ENCODE measurements around the gene ZNF277.

Gene ZNF277

DNA sequence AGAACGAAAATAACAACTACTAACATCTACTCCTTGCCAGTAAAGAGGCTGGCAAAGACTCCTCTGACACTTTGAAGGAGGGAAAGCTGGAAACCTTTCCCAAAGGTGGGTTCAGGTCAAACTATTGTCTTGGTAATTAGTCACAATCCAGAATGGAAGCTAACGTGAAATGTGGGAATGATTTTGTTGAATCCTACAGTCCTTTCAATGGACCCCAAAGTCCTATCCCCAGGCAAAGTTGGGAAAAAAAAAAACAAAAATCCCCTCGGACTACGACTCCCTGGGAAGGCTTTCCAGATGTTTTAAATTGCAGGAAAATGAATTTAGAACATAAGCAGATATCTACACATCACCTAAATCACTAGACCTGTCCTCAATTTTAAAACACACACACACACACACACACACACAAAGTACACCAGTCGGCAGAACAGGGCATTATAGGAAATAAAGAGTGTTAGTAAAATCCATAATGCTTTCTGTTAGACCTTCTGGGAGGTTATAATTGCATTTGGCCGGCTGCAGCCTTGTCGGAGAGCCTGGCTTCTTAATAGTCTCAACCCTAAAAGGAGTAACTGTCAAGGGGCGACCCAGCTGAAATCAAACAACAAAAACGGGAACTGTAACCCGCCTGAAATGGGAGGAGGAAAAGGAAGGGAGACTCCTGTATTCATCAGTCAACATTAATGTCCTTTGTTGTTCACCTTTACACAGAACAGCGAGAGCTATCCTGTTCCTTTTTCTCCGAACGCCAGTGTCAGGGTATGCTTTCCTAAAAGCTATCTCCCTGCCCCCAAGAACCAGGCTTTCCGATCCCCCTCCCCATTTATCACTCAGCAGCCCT, 1.8 kb upstream of the ZNF277 start:
- no peaks in the 10 kb centered on the region for H3K36me3 ChIP-seq (ENCODE audit: control insufficient read depth, insufficient read depth, low read length)
- H3K9ac ChIP-seq (ENCODE audit: low read length), result peak overlapping the region; percentile 66
- peaks cover 27% of the 10 kb centered on the region for H3K27me3 ChIP-seq (ENCODE audit: control insufficient read depth, insufficient read depth, low read length)
- peaks cover 10% of the 10 kb centered on the region for H3K4me1 ChIP-seq (ENCODE audit: control insufficient read depth, insufficient read depth, low read length)
- H3K9me3 ChIP-seq (ENCODE audit: control insufficient read depth, low read length), result no peaks in the 10 kb centered on the region
- peak overlapping the region; percentile 74 for H3K4me3 ChIP-seq (ENCODE audit: low read length)

DNA sequence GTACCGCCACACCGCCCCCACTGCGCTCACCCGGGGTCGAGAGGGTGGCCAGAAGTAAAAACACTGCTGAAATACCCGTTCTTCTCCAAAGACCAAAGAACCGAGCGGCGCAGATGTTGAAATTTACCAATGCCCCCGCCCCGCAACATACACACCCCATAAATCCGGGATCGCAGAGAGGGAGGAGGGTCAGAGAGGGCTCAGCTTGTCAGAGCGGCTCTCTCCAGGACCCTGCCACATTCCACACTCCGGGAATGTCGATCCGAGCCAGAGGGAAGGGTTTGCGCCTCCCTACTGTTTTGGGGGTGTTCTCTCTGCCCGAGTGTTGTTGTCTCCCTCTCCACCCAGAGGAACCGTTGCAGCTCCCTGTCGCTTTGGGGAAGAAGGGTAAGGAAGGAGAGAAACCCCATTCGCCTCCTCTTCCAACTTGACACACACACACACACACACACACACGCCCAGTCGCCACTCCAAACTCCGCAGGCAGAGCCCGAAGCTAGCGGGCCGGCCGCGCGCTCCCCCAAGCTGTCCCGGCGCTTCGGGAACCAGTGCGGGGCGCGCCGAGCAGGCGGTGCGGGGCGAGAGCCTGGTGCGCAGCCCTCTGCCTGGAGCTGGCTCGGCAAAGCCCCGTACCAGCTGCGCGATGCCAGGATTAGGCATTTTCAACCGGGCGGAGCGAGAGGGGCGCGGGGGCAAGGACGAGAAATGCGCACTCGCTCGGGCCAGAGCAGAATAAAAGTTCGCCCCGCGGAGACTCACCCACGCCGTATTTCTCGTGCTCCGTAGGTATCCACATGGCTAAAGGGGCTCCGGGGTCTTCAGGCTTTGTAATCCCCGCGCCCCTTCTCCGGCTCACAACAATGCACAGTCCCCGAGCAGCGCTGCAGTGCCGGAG, 905 bp upstream of the ZNF277 start:
- Histone ChIP-seq H3K27me3 (ENCODE audit: control insufficient read depth, insufficient read depth, low read length) (peaks cover 27% of the 10 kb centered on the region), H3K36me3 (ENCODE audit: control insufficient read depth, insufficient read depth, low read length) (no peaks in the 10 kb centered on the region), H3K9me3 (ENCODE audit: control insufficient read depth, low read length) (no peaks in the 10 kb centered on the region), H3K9ac (ENCODE audit: low read length) (peak overlapping the region; percentile 66), H3K4me3 (ENCODE audit: low read length) (peak overlapping the region; percentile 74), H3K4me1 (ENCODE audit: control insufficient read depth, insufficient read depth, low read length) (peaks cover 10% of the 10 kb centered on the region)

DNA sequence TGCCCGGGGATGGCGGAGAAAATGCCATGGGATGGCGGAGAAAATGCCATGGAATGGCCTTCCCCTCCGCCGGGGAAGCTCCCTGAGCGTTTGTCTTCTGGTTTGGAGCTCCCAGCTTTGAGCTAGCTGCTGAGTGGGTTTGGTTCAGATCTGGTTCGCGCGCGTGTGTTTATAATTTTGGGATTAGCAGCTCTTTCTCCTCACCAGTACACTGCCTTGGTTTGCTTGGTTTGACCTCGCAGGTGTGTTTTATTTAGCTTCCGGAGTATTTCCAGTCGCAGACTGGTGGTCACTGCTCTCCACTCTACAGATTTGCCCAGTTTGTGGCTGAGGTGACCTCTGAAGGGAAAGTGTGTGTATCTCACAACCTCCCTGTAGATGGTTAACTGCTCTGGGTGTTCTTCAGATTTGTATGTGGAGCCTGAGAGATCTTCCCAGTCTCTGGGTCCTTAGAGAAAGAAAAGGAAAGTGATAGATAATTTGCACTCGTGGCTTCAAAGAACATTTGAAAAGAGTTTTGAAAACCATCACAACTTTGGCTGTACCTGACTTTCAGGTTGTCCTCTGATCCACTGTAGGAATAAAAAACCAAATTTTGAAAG, 597 bp downstream of the ZNF277 start:
- H3K4me1 ChIP-seq (ENCODE audit: control insufficient read depth, insufficient read depth, low read length), result peaks cover 10% of the 10 kb centered on the region
- peaks cover 27% of the 10 kb centered on the region for H3K27me3 ChIP-seq (ENCODE audit: control insufficient read depth, insufficient read depth, low read length)
- H3K9me3 ChIP-seq (ENCODE audit: control insufficient read depth, low read length), result no peaks in the 10 kb centered on the region
- H3K4me3 ChIP-seq (ENCODE audit: low read length), result peak overlapping the region; percentile 98
- peak overlapping the region; percentile 93 for H3K9ac ChIP-seq (ENCODE audit: low read length)
- no peaks in the 10 kb centered on the region for H3K36me3 ChIP-seq (ENCODE audit: control insufficient read depth, insufficient read depth, low read length)

DNA sequence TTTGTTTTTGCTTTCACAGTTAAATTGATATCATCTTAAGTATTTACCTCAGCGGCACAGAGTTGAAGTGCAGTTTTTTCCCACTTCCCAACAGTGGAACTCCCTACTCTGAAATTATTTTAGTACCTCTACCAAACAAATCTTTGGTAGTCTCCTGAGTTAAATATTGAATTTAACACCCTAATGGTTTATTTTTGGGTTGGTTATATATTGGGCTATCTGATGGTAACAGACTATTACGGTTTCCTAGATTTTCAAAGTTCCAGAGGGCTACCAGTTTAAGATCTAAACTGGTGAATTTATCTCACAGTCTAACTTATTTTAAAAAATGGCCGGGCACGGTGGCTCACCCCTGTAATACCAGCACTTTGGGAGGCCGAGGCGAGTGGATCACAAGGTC, 1.3 kb downstream of the ZNF277 start:
- Histone ChIP-seq H3K36me3 (ENCODE audit: control insufficient read depth, insufficient read depth, low read length) (no peaks in the 10 kb centered on the region), H3K27me3 (ENCODE audit: control insufficient read depth, insufficient read depth, low read length) (peaks cover 26% of the 10 kb centered on the region), H3K9ac (ENCODE audit: low read length) (no peak overlapping the region), H3K4me1 (ENCODE audit: control insufficient read depth, insufficient read depth, low read length) (peaks cover 10% of the 10 kb centered on the region), H3K9me3 (ENCODE audit: control insufficient read depth, low read length) (no peaks in the 10 kb centered on the region), H3K4me3 (ENCODE audit: low read length) (no peak overlapping the region)

DNA sequence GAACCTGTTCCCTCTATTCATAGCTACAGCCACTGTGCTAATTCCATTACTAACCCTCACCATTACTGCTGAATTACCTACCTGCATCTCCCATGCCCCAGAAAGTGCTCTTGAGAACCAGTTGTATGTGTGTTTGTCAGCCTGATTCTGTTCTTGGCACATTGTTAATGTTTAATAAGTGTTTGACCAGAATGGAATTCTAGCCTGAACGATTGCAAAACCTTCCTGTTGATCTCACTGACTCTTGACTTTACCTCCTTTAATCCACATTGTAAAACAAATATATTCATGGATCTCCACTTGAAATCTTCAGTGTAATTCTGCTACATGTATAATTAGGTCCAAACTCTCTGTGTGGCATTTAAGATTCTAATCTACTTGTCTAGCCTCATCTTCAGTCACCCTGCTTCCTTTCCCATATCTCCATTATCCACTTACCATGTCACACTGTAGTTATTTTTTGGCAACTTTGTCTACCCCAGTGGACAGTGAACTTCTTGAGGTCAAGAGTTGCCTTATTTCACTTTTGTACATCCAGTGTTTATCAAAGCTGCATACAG, 4.9 kb downstream of the ZNF277 start:
- Histone ChIP-seq H3K9ac (ENCODE audit: low read length) (no peak overlapping the region), H3K9me3 (ENCODE audit: control insufficient read depth, low read length) (no peaks in the 10 kb centered on the region), H3K27me3 (ENCODE audit: control insufficient read depth, insufficient read depth, low read length) (no peaks in the 10 kb centered on the region), H3K4me1 (ENCODE audit: control insufficient read depth, insufficient read depth, low read length) (no peaks in the 10 kb centered on the region), H3K36me3 (ENCODE audit: control insufficient read depth, insufficient read depth, low read length) (no peaks in the 10 kb centered on the region), H3K4me3 (ENCODE audit: low read length) (no peak overlapping the region)

DNA sequence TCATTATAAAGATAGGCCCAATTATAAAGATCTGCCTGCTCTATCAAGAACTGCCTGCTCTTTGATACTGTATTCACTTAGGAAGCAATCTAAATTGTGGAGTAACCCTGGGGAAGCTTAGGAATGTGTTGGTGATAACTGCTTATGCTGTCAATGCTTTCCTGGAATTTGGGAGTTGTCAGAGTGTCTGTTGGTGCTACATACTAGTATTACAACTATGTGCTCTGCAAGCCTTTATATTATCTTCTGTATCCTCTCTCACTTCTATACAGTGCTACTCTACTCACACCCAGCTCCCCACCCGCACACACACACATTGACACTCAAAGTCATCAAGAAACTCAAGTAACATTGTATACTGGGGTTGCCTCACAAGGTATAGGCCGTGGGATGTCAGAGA, 6.1 kb downstream of the ZNF277 start:
- H3K36me3 ChIP-seq (ENCODE audit: control insufficient read depth, insufficient read depth, low read length), result no peaks in the 10 kb centered on the region
- no peaks in the 10 kb centered on the region for H3K9me3 ChIP-seq (ENCODE audit: control insufficient read depth, low read length)
- no peaks in the 10 kb centered on the region for H3K27me3 ChIP-seq (ENCODE audit: control insufficient read depth, insufficient read depth, low read length)
- H3K4me3 ChIP-seq (ENCODE audit: low read length), result no peak overlapping the region
- no peak overlapping the region for H3K9ac ChIP-seq (ENCODE audit: low read length)
- no peaks in the 10 kb centered on the region for H3K4me1 ChIP-seq (ENCODE audit: control insufficient read depth, insufficient read depth, low read length)

DNA sequence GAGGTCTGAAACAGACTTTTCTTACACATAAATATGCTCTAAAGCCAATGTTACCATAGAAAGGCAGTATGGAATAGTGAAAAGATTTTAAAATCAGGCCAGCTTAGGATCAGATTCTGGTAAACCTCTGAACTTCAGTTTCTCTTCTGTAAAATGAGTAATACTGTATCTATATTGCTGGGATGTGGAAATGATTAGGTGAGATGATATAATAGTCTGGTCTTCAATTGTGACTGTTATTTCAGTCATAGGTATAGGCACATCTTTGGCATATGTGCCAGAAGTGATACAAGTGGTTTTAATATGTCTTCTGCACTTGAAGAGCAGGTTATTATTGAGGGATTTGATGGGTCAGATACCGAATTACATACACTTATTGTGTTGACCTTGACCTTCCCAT, 7.2 kb downstream of the ZNF277 start:
- H3K36me3 ChIP-seq (ENCODE audit: control insufficient read depth, insufficient read depth, low read length), result no peaks in the 10 kb centered on the region
- no peaks in the 10 kb centered on the region for H3K4me1 ChIP-seq (ENCODE audit: control insufficient read depth, insufficient read depth, low read length)

DNA sequence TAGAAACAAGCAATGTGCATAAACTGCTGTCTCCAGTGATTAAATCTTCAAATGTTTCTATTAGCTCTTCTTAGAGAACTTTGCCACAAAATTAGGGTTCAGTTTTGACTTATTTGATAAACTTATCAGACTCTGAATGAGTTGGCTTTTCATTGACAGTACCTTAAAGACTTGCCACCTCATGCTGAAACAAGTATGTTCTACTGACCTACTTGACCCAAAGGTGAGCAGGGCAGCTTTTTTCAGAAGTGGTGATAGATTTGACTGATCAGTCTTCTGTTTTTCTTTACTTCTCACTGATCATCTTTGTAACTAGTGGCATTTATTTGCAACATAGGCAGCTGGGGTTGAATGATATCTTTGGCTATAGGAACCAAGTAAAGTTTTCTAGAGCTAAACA, 7.8 kb downstream of the ZNF277 start:
- Histone ChIP-seq H3K4me3 (ENCODE audit: low read length) (no peak overlapping the region), H3K36me3 (ENCODE audit: control insufficient read depth, insufficient read depth, low read length) (no peaks in the 10 kb centered on the region), H3K9me3 (ENCODE audit: control insufficient read depth, low read length) (no peaks in the 10 kb centered on the region), H3K27me3 (ENCODE audit: control insufficient read depth, insufficient read depth, low read length) (no peaks in the 10 kb centered on the region), H3K9ac (ENCODE audit: low read length) (no peak overlapping the region), H3K4me1 (ENCODE audit: control insufficient read depth, insufficient read depth, low read length) (no peaks in the 10 kb centered on the region)

More for the DNA sequence above, 7.2 kb downstream of the ZNF277 start:
- H3K4me3 ChIP-seq (ENCODE audit: low read length), result no peak overlapping the region
- H3K9me3 ChIP-seq (ENCODE audit: control insufficient read depth, low read length), result no peaks in the 10 kb centered on the region
- no peaks in the 10 kb centered on the region for H3K27me3 ChIP-seq (ENCODE audit: control insufficient read depth, insufficient read depth, low read length)
- H3K9ac ChIP-seq (ENCODE audit: low read length), result no peak overlapping the region

DNA sequence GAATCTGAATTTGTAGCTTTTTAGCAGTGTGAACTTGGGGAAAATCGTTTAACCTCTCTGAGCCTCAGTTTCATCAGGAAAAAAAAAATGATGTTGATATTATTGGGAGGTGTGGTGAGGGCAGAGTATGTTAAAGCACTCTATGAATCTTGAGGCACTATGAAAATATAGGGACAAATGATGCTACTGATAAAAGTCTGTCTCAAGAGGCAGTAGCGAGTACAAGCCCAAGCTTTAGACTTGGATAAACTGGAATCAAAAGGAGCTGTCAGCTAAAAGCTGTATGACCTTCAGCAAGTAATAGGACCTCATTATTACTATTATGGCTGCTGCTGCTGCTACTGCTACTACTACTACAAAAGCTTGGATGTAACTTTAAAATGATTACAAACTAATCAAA, 8.4 kb downstream of the ZNF277 start:
- Histone ChIP-seq H3K4me1 (ENCODE audit: control insufficient read depth, insufficient read depth, low read length) (no peaks in the 10 kb centered on the region), H3K36me3 (ENCODE audit: control insufficient read depth, insufficient read depth, low read length) (no peaks in the 10 kb centered on the region), H3K27me3 (ENCODE audit: control insufficient read depth, insufficient read depth, low read length) (no peaks in the 10 kb centered on the region), H3K9ac (ENCODE audit: low read length) (no peak overlapping the region), H3K9me3 (ENCODE audit: control insufficient read depth, low read length) (no peaks in the 10 kb centered on the region), H3K4me3 (ENCODE audit: low read length) (no peak overlapping the region)

DNA sequence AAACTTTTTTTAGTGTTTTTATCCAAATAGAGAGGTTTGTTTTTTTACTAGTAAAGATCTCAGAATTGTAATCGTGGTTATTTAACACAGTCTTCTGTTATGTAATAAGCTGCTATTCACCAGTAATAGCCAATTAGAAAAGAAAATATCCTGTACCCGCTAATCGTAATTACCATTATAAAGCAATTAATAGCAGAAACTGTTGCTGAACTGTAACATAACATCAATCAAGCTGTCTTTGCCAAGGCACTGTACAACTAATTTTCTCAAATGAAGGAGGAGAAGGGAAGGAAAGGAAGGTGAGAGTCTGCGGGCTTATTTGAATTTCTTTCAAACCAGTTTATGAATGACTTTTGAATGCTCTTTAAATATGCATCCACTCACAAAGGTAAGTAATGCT, 9.3 kb downstream of the ZNF277 start:
- no peaks in the 10 kb centered on the region for H3K9me3 ChIP-seq (ENCODE audit: control insufficient read depth, low read length)
- no peaks in the 10 kb centered on the region for H3K4me1 ChIP-seq (ENCODE audit: control insufficient read depth, insufficient read depth, low read length)
- no peaks in the 10 kb centered on the region for H3K27me3 ChIP-seq (ENCODE audit: control insufficient read depth, insufficient read depth, low read length)
- H3K9ac ChIP-seq (ENCODE audit: low read length), result no peak overlapping the region
- no peaks in the 10 kb centered on the region for H3K36me3 ChIP-seq (ENCODE audit: control insufficient read depth, insufficient read depth, low read length)
- H3K4me3 ChIP-seq (ENCODE audit: low read length), result no peak overlapping the region

DNA sequence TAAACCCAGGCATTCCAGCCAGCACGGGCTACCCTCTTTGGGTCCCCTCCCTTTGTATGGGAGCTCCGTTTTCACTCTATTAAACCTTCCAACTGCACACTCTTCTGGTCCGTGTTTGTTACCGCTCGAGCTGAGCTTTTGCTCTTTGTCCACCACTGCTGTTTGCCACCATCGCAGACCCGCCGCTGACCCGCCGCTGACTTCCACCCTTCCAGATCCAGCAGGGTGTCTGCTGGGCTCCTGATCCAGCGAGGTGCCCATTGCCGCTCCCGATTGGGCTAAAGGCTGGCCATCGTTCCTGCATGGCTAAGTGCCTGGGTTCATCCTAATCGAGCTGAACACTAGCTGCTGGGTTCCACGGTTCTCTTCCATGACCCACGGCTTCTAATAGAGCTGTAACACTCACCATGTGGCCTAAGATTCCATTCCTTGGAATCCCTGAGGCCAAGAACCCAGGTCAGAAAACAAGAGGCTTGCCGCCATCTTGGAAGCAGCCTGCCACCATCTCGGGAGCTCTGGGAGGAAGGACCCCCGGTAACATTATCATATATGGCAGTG, 14.5 kb downstream of the ZNF277 start:
- H3K4me3 ChIP-seq (ENCODE audit: low read length), result no peak overlapping the region
- no peaks in the 10 kb centered on the region for H3K36me3 ChIP-seq (ENCODE audit: control insufficient read depth, insufficient read depth, low read length)
- H3K9ac ChIP-seq (ENCODE audit: low read length), result no peak overlapping the region
- no peaks in the 10 kb centered on the region for H3K9me3 ChIP-seq (ENCODE audit: control insufficient read depth, low read length)
- no peaks in the 10 kb centered on the region for H3K4me1 ChIP-seq (ENCODE audit: control insufficient read depth, insufficient read depth, low read length)
- no peaks in the 10 kb centered on the region for H3K27me3 ChIP-seq (ENCODE audit: control insufficient read depth, insufficient read depth, low read length)

Measured in mucosa of stomach (tissue), 1 donor.